GM18907 (cell line): ENCODE results near the gene TMEM233.
"Not testable (repeated sequence)": the region's sequence is repeated elsewhere in the genome, so short reads cannot be mapped to it uniquely, and the experiment has no call there.

ENCODE experiments used
- ATAC-seq: cut with Tn5 transposase; IDR thresholded peaks from one replicate; pipeline ENCODE4 v1.9.1; 2021; ENCODE audit warnings: mild to moderate bottlenecking, moderate library complexity; ENCODE audit not compliant: unreplicated experiment

TMEM233 gene

GRCh38 chr12:119657001-119657400, 63.4 kb downstream of the TMEM233 start:
- ATAC-seq = not testable (repeated sequence)

GRCh38 chr12:119658166-119658565, 64.6 kb downstream of the TMEM233 start:
- not testable (repeated sequence) for ATAC-seq

- peak; percentile 51 for ATAC-seq
These were observed 65.8 kb downstream of the TMEM233 start for GRCh38 chr12:119659289-119659897.

GRCh38 chr12:119660076-119660475, 66.5 kb downstream of the TMEM233 start:
- ATAC-seq = no peak

GRCh38 chr12:119661882-119662281, 68.3 kb downstream of the TMEM233 start:
- ATAC-seq = no peak

- ATAC-seq = no peak
These were observed 71.1 kb downstream of the TMEM233 start for GRCh38 chr12:119664642-119665041.

GRCh38 chr12:119665164-119665929, 71.8 kb downstream of the TMEM233 start:
- no peak for ATAC-seq

GRCh38 chr12:119666226-119666795, 72.7 kb downstream of the TMEM233 start:
- no peak for ATAC-seq

- ATAC-seq = no peak
These were observed 73.5 kb downstream of the TMEM233 start for GRCh38 chr12:119666900-119667576.

- peak; percentile 97 for ATAC-seq
These were observed 74.2 kb downstream of the TMEM233 start, which contains the start of gene PRKAB1 for GRCh38 chr12:119667577-119668323. TSS of gene PRKAB1 (plus strand) at chr12:119668133. CDS start at chr12:119668245, 112 bp downstream.

- ATAC-seq = no peak
These were observed 74.8 kb downstream of the TMEM233 start for GRCh38 chr12:119668324-119668841.

GRCh38 chr12:119669744-119670472, 76.3 kb downstream of the TMEM233 start:
- no peak for ATAC-seq

GRCh38 chr12:119671070-119671469, 77.5 kb downstream of the TMEM233 start:
- no peak for ATAC-seq

- no peak for ATAC-seq
These were observed 78.6 kb downstream of the TMEM233 start for GRCh38 chr12:119672194-119672593.

GRCh38 chr12:119673634-119674033, 80.1 kb downstream of the TMEM233 start:
- ATAC-seq = no peak

GRCh38 chr12:119674560-119674959, 81.0 kb downstream of the TMEM233 start:
- ATAC-seq = no peak

- ATAC-seq = no peak
These were observed 82.4 kb downstream of the TMEM233 start for GRCh38 chr12:119676022-119676421.

- ATAC-seq = no peak
These were observed 83.0 kb downstream of the TMEM233 start for GRCh38 chr12:119676573-119676972.

- no peak for ATAC-seq
These were observed 84.9 kb downstream of the TMEM233 start for GRCh38 chr12:119678459-119678858.

GRCh38 chr12:119679081-119679480, 85.5 kb downstream of the TMEM233 start:
- no peak for ATAC-seq
